GM11168 (cell line): Measurements from ENCODE around the gene AMPD3.

Experiments
- in situ Hi-C: fragments of 300-500 bp; cut with MboI; formaldehyde crosslinking; loops from one replicate; pipeline ENCODE4 v1.12.0; 2022; ENCODE audit warnings: low sequenced_read_pairs; ENCODE audit not compliant: unreplicated experiment

The AMPD3 gene

GRCh38 chr11:10524471-10524870, 69.4 kb downstream of the AMPD3 start:
- in situ Hi-C loops = loop anchor here (10.0 kb wide), 1 partner anchor 210 kb away; no protein-coding TSS in a partner anchor

GRCh38 chr11:10526974-10527918, 72.2 kb downstream of the AMPD3 start:
- in situ Hi-C loops = loop anchor here (10.0 kb wide), 1 partner anchor 208 kb away; no protein-coding TSS in a partner anchor

GRCh38 chr11:10528121-10528520, 73.1 kb downstream of the AMPD3 start:
- in situ Hi-C loops = loop anchor here (10.0 kb wide), 1 partner anchor 207 kb away; no protein-coding TSS in a partner anchor

GRCh38 chr11:10529279-10529678, 74.2 kb downstream of the AMPD3 start:
- in situ Hi-C loops = loop anchor here (10.0 kb wide), 1 partner anchor 206 kb away; no protein-coding TSS in a partner anchor

GRCh38 chr11:10532526-10532925, 77.5 kb downstream of the AMPD3 start:
- in situ Hi-C loops = no loop called here

- in situ Hi-C loops = no loop called here
These were observed 78.3 kb downstream of the AMPD3 start for GRCh38 chr11:10533323-10533722.

GRCh38 chr11:10534316-10534715, 79.3 kb downstream of the AMPD3 start:
- in situ Hi-C loops = no loop called here

GRCh38 chr11:10537600-10537999, 82.5 kb downstream of the AMPD3 start:
- in situ Hi-C loops = no loop called here

- in situ Hi-C loops = no loop called here
These were observed 83.9 kb downstream of the AMPD3 start for GRCh38 chr11:10538924-10539323.

DNA sequence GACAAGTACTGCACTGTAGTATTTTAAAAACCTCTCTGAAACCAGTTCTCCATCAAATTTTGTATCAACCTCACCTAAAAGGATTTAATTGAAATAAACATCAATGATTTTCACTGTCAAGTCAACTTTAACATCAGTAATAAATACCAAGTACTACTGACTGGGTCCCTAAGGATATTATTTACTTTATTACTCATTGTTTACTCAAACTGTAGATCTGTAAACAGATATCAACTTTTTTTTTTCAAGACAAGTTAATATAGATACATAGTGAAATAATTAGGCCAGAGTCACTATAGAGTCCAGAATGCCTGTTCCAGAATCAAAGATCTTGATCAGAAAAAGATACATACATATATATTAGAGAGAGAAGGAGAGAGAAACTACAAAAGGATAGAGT, 84.3 kb downstream of the AMPD3 start:
- in situ Hi-C loops = no loop called here

GRCh38 chr11:10540546-10540914, 85.5 kb downstream of the AMPD3 start:
- in situ Hi-C loops = no loop called here

- in situ Hi-C loops = no loop called here
These were observed 86.0 kb downstream of the AMPD3 start, which contains the start of gene RNF141 for GRCh38 chr11:10540915-10541560. Gene RNF141, minus strand, starts transcription at chr11:10541187. Its CDS starts 7,029 bp downstream, at chr11:10534158.

DNA sequence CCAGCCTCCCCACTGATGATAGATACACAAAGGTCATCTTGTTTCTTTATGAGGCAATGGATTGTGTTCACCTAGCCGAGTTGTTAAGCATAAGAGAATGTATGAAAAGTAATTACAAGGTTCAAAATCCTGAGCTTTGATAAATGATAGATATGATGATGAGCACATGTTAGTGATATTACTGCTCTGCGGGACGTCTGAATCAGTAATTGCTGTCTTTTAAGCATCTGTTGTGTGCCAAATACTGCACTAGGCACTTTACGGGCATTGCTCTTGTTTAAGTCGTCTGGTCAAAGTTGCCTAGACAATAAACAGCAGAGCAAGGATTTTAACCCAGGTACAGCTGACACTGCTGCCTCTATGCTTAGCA, 86.5 kb downstream of the AMPD3 start:
- in situ Hi-C loops = no loop called here

DNA sequence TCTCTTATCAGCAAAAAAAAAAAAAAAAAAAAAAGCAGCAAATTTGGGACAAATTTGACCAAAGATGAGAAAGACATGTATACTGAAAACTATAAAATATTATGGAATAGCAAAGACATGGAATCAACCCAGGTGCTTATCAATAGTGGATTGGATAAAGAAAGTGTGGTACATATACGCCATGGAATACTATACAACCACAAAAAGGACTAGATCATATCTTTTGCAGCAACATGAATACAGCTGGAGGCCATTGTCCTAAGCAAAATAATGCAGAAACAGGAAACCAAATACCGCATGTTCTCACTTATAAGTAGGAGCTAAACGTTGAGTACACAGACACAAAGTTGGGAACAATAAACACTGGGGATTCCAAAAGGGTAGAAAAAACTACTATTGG, 87.7 kb downstream of the AMPD3 start:
- in situ Hi-C loops = no loop called here

GRCh38 chr11:10543782-10544181, 88.7 kb downstream of the AMPD3 start:
- in situ Hi-C loops = no loop called here

DNA sequence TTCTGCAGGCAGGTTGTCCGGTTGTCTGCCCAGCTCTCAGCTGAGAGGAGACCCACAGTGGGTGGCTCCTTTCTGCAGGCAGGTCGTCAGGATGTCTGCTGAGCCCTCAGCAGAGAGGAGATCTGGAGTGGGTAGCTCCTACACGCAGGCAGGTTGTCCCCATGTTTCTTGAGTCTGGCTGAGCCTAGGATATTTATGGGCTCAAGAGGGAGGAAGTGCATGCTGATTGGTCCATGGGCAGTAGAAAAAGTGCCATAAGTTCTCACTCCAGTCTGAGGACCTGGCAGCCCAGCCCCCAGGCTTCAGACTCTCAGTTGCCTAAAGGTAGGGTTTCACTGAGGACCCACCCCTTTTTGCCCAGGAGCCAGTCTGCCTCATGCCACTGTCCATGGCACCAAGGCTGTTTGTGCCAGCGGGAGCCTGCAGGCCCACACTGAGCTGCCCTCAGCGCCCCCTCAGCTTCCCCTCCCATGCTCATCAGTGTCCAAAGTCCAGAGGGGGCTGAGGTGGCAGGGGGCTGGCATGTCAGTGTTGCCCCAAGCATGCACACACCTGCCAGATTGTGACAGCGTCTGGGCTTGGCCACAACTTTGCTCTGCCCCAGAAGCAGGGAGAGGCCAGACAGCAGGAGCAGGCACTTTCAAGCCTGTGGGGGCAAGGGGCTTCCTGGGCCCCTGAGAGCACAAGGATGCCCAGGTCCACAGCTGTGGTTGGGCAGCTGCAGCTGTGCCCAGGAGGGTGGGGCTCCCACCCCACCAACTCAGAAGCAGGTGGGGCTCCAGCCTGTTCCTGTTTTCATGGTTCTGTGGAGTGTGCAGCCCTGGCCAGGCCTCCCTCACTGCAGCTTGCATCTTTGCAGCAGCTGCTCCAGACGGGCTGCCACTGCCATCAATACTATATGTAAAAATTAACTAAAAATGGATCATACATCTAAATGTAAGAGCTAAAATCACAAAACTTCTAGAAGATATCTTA, 89.7 kb downstream of the AMPD3 start:
- in situ Hi-C loops = no loop called here

DNA sequence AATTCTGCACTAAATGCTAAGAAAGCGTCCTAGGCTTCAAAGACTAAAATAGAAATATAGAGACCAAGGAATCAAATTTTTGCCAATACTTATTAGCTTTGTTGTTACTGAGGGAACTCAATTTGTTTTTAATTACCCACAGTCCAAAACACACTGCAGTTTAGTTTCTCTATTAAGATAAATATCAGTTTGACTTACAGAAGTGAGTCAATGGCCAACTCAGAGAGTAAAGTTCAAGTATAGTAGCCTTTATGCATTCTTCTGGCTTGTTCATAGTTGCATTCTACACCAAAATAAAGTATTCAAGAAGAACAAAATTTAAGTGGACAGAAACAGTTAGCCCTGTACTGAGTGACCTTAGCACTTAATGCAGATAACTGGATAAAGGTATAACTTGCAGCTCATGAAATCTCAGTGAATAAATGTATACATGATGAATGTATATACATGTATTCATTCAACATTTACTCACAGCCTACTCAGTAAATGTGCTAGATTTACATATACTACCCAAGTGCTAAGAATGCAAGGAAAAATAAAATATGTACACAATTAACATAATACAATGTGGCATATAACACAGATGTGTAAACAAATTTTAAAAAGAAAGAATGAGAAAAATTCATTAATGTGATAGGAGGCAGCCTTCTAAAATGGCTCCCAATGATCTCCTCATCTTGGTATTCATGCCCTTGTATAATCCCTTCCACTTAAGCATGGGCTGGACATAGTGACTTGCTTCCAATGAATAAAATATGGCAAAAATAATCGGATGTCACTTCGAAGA, 95.6 kb downstream of the AMPD3 start:
- in situ Hi-C loops = no loop called here

DNA sequence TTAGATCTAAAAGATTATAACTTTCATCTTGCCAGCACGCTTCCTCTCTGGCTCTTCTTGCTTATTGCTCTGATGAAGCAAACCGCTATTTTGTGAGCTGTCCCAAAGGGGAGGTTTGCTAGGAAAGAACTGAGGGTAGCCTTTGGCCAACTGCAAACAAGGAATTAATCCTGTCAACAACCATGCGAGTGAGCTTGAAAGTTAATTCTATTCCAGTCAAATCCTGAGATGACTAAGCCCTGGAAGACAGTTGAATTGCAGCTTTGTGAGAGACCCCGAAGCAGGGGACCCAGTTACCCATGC, 96.2 kb downstream of the AMPD3 start:
- in situ Hi-C loops = no loop called here

GRCh38 chr11:10551845-10552352, 96.8 kb downstream of the AMPD3 start:
- in situ Hi-C loops = no loop called here
